ENCODE data around the gene AREG.

AREG gene

GRCh38 chr4:74466242-74466641 is 21.3 kb downstream of the AREG start:
- no peak for DNase-seq

- no peak for DNase-seq
Observed at GRCh38 chr4:74471264-74471663, 26.3 kb downstream of the AREG start.

- DNase-seq = no peak
Observed at GRCh38 chr4:74473155-74473811, 28.3 kb downstream of the AREG start.

GRCh38 chr4:74474345-74475090 is 29.6 kb downstream of the AREG start:
- DNase-seq = no peak

- DNase-seq = no peak
Observed at GRCh38 chr4:74475091-74475800, 30.3 kb downstream of the AREG start.

GRCh38 chr4:74475946-74476345 is 31.0 kb downstream of the AREG start:
- DNase-seq = no peak

- DNase-seq = no peak
Observed at GRCh38 chr4:74479009-74479408, 34.1 kb downstream of the AREG start.

- no peak for DNase-seq
Observed at GRCh38 chr4:74480267-74480666, 35.3 kb downstream of the AREG start.

- DNase-seq = no peak
Observed at GRCh38 chr4:74481891-74482609, 37.1 kb downstream of the AREG start.

- DNase-seq = no peak
Observed at GRCh38 chr4:74483226-74483911, 38.4 kb downstream of the AREG start.

- DNase-seq = no peak
Observed at GRCh38 chr4:74486905-74487304, 42.0 kb downstream of the AREG start.

- no peak for DNase-seq
Observed at GRCh38 chr4:74487771-74488170, 42.8 kb downstream of the AREG start.

- no peak for DNase-seq
Observed at GRCh38 chr4:74490736-74491135, 45.8 kb downstream of the AREG start.

- DNase-seq = no peak
Observed at GRCh38 chr4:74499986-74500781, 55.2 kb downstream of the AREG start.

- DNase-seq = no peak
Observed at GRCh38 chr4:74501579-74501978, 56.6 kb downstream of the AREG start.

GRCh38 chr4:74503580-74503979 is 58.6 kb downstream of the AREG start:
- DNase-seq = no peak

- DNase-seq = no peak
Observed at GRCh38 chr4:74504212-74504611, 59.3 kb downstream of the AREG start.

All from NCI-H510A (cell line).